ENCODE results near the gene ALDH5A1.

DNA sequence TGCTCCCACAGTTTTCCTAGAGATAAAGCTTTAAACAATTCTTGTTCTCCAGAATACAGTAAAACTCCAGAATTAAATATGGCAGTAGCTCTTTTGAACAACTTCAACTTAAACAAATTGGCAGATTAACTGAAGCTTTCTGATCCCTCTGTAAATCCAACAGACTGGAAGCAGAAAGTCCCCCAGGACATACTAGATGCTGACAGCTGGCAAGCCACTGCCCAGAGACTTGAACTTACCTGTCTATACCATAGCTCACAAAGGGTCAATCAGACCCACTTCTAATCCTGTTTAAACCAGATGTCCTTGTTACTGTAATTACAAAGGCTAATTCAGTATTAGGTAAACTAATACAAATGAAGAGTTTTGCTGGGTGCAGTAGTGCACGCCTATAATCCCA is 17.7 kb upstream of the ALDH5A1 start:
- TF ChIP-seq CTCF (IDR thresholded peaks at IDR 0.05) (no peak), POLR2A (IDR thresholded peaks at IDR 0.05) (no peak)

All from body of pancreas (tissue), 4 donors.